A549 (cell line): ENCODE data around the gene TRAFD1. TPM values are rescaled to one million over a fixed set of nuclear protein-coding genes. Genes with fewer than 3 reads are reported as not detected.

ENCODE experiments used
- ATAC-seq, 2 experiments: fragments of 200-7000 bp in 1 of 2; fragments of >200 bp in 1 of 2; cut with Nextera tagmentation in 1 of 2; cut with Tn5 transposase in 1 of 2; 3 replicates each; pipeline versions ENCODE4 v1.8.0 to v1.9.1; 2018 to 2020; ENCODE audit warnings: mild to moderate bottlenecking in 1 of 2, moderate library complexity in 1 of 2
- CTCF ChIA-PET: fragments of 300-600 bp; sonication (Branson Sonifier 250); formaldehyde crosslinking; extraction: SDS; loops from one replicate; lab custom pipeline; 2021; ENCODE audit warnings: antibody characterized with exemption, inconsistent platforms; lab: Yijun Ruan, JAX
- POLR2A ChIA-PET: fragments of 350-600 bp; formaldehyde crosslinking; extraction: SDS; loops from one replicate; lab custom pipeline; 2021; ENCODE audit warnings: antibody characterized with exemption, inconsistent platforms; lab: Yijun Ruan, JAX
- DNase-seq, 2 experiments: peaks; one replicate each; pipeline versions ENCODE4 v3.0.0 to v3.0.0-alpha.2; 2011 to 2016; ENCODE audit warnings: low read depth in 1 of 2, low spot score in 1 of 2
- FAIRE-seq: peaks from 2 replicates; lab custom pipeline; 2011; peaks lifted over from hg19 to GRCh38; lab: Jason Lieb, UNC
- H3K27ac ChIP-seq, 2 experiments: fragments of >200 bp; sonication (Bioruptor Twin); formaldehyde crosslinking; 3 replicates each; pipeline ENCODE4 v1.5.1; 2016 to 2017
- H3K4me1 ChIP-seq: fragments of >200 bp; sonication (Bioruptor Twin); formaldehyde crosslinking; 3 replicates; pipeline ENCODE4 v1.6.1; 2016
- H3K4me2 ChIP-seq: fragments of >200 bp; sonication (Bioruptor Twin); formaldehyde crosslinking; 3 replicates; pipeline ENCODE4 v1.6.1; 2016
- H3K4me3 ChIP-seq: fragments of >200 bp; sonication (Bioruptor Twin); formaldehyde crosslinking; 3 replicates; pipeline ENCODE4 v1.5.1; 2016
- H3K9me3 ChIP-seq: fragments of >200 bp; sonication (Bioruptor Twin); formaldehyde crosslinking; 3 replicates; pipeline ENCODE4 v1.6.1; 2016
- BHLHE40 ChIP-seq: IDR thresholded peaks from 2 replicates; pipeline ENCODE4 v1.6.1; 2012; ENCODE audit warnings: low read depth, low read length, inconsistent platforms
- CHD4 ChIP-seq: fragments of 200-600 bp; sonication (generic); IDR thresholded peaks from 2 replicates; pipeline ENCODE4 v1.6.1; 2016; ENCODE audit warnings: antibody characterized with exemption, mild to moderate bottlenecking, borderline replicate concordance
- CTCF ChIP-seq: fragments of >200 bp; sonication (Bioruptor Twin); formaldehyde crosslinking; IDR thresholded peaks from 3 replicates; pipeline ENCODE4 v1.5.1; 2016
- EP300 ChIP-seq, 2 experiments: fragments of >200 bp; sonication (Bioruptor Twin); formaldehyde crosslinking; IDR thresholded peaks; 2 replicates in 1 of 2; 3 replicates in 1 of 2; pipeline ENCODE4 v1.6.1; 2016 to 2017
- FOSL2 ChIP-seq, 2 experiments: fragments of 450-650 bp in 1 of 2; fragments of >200 bp in 1 of 2; sonication (Bioruptor Twin) in 1 of 2; formaldehyde crosslinking; IDR thresholded peaks; 2 replicates each; pipeline versions ENCODE4 v1.5.0 to v1.6.1; 2016 to 2020; ENCODE audit warnings: mild to moderate bottlenecking in 1 of 2, moderate library complexity in 1 of 2
- FOXS1 ChIP-seq: fragments of 250-450 bp; sonication (Bioruptor Pico); IDR thresholded peaks from 2 replicates; pipeline ENCODE4 v1.5.0; 2020; ENCODE audit warnings: mild to moderate bottlenecking, moderate library complexity
- HDAC2 ChIP-seq: fragments of 200-600 bp; sonication (generic); IDR thresholded peaks from 2 replicates; pipeline ENCODE4 v1.6.1; 2016
- HOXA7 ChIP-seq: fragments of 250-450 bp; sonication (Bioruptor Pico); IDR thresholded peaks from 2 replicates; pipeline ENCODE4 v1.5.0; 2020; ENCODE audit warnings: mild to moderate bottlenecking, moderate library complexity
- KDM1A ChIP-seq: fragments of 200-600 bp; sonication (generic); IDR thresholded peaks from 2 replicates; pipeline ENCODE4 v1.6.1; 2016; ENCODE audit warnings: low read depth, mild to moderate bottlenecking
- MYC ChIP-seq: IDR thresholded peaks from 2 replicates; pipeline ENCODE4 v1.6.1; 2012; ENCODE audit warnings: mild to moderate bottlenecking, inconsistent platforms, low read length, improper control_type of control experiment, borderline replicate concordance
- NFE2L2 ChIP-seq: fragments of 150-350 bp; conservative IDR thresholded peaks from 2 replicates; pipeline ENCODE4 v1.6.1; 2014; ENCODE audit warnings: low read length
- NR3C1 ChIP-seq: fragments of >200 bp; sonication (Bioruptor Twin); formaldehyde crosslinking; IDR thresholded peaks from 3 replicates; pipeline ENCODE4 v1.6.1; 2017
- PHF8 ChIP-seq: fragments of 200-600 bp; sonication (generic); IDR thresholded peaks from 2 replicates; pipeline ENCODE4 v1.6.1; 2016; ENCODE audit warnings: low read depth, mild to moderate bottlenecking, antibody characterized with exemption, moderate library complexity, borderline replicate concordance
- POLR2A ChIP-seq: IDR thresholded peaks from 2 replicates; pipeline ENCODE4 v1.6.1; 2012; ENCODE audit warnings: mild to moderate bottlenecking, low read length
- RAD21 ChIP-seq, 2 experiments: fragments of >200 bp in 1 of 2; sonication (Bioruptor Twin) in 1 of 2; formaldehyde crosslinking in 1 of 2; IDR thresholded peaks in 1 of 2; conservative IDR thresholded peaks in 1 of 2; 2 replicates in 1 of 2; 3 replicates in 1 of 2; pipeline ENCODE4 v1.6.1; 2012 to 2018; ENCODE audit warnings: inconsistent platforms in 1 of 2
- RARB ChIP-seq: fragments of 250-450 bp; sonication (Bioruptor Pico); IDR thresholded peaks from 2 replicates; pipeline ENCODE4 v1.8.0; 2021; ENCODE audit warnings: mild to moderate bottlenecking, moderate library complexity
- RNF2 ChIP-seq: fragments of 200-600 bp; sonication (generic); IDR thresholded peaks from 2 replicates; pipeline ENCODE4 v1.6.1; 2016; ENCODE audit warnings: low read depth, mild to moderate bottlenecking, antibody characterized with exemption, moderate library complexity, borderline replicate concordance
- SMC3 ChIP-seq: fragments of >200 bp; sonication (Bioruptor Twin); formaldehyde crosslinking; IDR thresholded peaks from 3 replicates; pipeline ENCODE4 v1.6.1; 2018; ENCODE audit warnings: inconsistent platforms
- SREBF2 ChIP-seq: fragments of 450-650 bp; IDR thresholded peaks from 2 replicates; pipeline ENCODE4 v1.6.1; 2014; ENCODE audit warnings: mild to moderate bottlenecking, moderate library complexity
- ZFP36 ChIP-seq: fragments of 450-650 bp; IDR thresholded peaks from 2 replicates; pipeline ENCODE4 v1.6.1; 2014; ENCODE audit warnings: borderline replicate concordance; ENCODE audit not compliant: partially characterized antibody
- ZNF302 ChIP-seq: fragments of 250-450 bp; sonication (Bioruptor Pico); IDR thresholded peaks from 2 replicates; pipeline ENCODE4 v1.9.0; 2021; ENCODE audit warnings: inconsistent platforms, mild to moderate bottlenecking, moderate library complexity
- ZSCAN20 ChIP-seq: fragments of 250-450 bp; sonication (Bioruptor Pico); IDR thresholded peaks from 2 replicates; pipeline ENCODE4 v1.8.0; 2022; ENCODE audit warnings: mild to moderate bottlenecking, moderate library complexity
- WGBS: methylation state at CpG from one replicate; pipeline ENCODE4 v1.1.6; 2017; ENCODE audit errors: missing lambda C conversion rate; 5-methylcytosine and 5-hydroxymethylcytosine counted together
- polyA plus RNA-seq, 4 experiments: library from polyadenylated mRNA; depleted of rRNA in 3 of 4; stranded (reverse); fragments of >200 nt; fragmentation: RNase III in 1 of 4; extraction: RNeasy Plus Mini Kit Qiagen cat#74134 plus additional on column Dnase treatment in 1 of 4; gene quantifications; 2 replicates in 3 of 4; 3 replicates in 1 of 4; pipeline ENCODE4 v1.2.3, GENCODE V29; 2011 to 2017
- TF ChIP-seq, protein P1 (sequence below): fragments of 450-650 bp; IDR thresholded peaks from 2 replicates; pipeline ENCODE4 v1.6.1; 2014; ENCODE audit warnings: antibody characterized with exemption
- TF ChIP-seq, protein P2 (sequence below): IDR thresholded peaks from 2 replicates; pipeline ENCODE4 v1.6.1; 2012
- TF ChIP-seq, protein P3 (sequence below): fragments of 200-600 bp; sonication (generic); IDR thresholded peaks from 2 replicates; pipeline ENCODE4 v1.6.1; 2016; ENCODE audit warnings: antibody characterized with exemption, mild to moderate bottlenecking, moderate library complexity
- TF ChIP-seq, protein P4 (sequence below): IDR thresholded peaks from 2 replicates; pipeline ENCODE4 v1.6.1; 2012

The TRAFD1 gene
- polyA plus RNA-seq, 2 of the 4 experiments (the other 2 are of a cell fraction) = 23.3 to 41.1 TPM

DNA sequence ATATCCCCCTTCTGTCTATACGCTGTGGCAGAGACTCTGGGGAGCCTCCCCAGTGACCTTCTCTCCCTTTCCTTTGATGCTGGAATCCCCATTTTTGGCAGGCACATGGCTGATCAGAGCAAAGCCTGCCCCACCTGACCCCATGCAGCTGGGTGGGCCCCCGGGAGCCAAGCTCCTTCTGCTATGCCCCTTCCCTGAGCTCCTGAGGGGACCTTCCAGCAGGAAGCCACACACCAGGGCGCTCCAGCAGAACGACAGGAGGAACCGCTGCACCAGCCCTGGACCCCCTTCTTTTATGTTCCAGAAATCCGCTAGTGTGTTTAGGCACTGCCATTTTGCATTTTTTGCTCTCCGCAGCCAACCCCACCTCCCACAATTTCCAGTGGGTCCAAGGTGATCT, 44.6 kb downstream of the TRAFD1 start (continued):
- TF ChIP-seq MYC (no peak), ZSCAN20 (CRISPR knock-in tag) (no peak), FOXS1 (no peak)
- TF ChIP-seq, protein P1, sequence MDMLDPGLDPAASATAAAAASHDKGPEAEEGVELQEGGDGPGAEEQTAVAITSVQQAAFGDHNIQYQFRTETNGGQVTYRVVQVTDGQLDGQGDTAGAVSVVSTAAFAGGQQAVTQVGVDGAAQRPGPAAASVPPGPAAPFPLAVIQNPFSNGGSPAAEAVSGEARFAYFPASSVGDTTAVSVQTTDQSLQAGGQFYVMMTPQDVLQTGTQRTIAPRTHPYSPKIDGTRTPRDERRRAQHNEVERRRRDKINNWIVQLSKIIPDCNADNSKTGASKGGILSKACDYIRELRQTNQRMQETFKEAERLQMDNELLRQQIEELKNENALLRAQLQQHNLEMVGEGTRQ = no peak

GRCh38 chr12:112170376-112170775, 45.0 kb downstream of the TRAFD1 start:
- 73% methylated on average over 8 of the region's 8 CpGs for WGBS
- Histone ChIP-seq H3K4me2 (no peak overlapping the region), H3K9me3 (no peaks in the 10 kb centered on the region), H3K4me1 (no peaks in the 10 kb centered on the region), H3K27ac (no peak overlapping the region), H3K4me3 (no peak overlapping the region)
- no peak for TF ChIP-seq CHD4
- no peak for TF ChIP-seq EP300 (IDR thresholded peaks at IDR 0.05)
- no peak for TF ChIP-seq NFE2L2
- TF ChIP-seq POLR2A = no peak
- peak; percentile 51 for TF ChIP-seq SMC3
- no peak for TF ChIP-seq ZFP36
- no peak for TF ChIP-seq RARB (CRISPR knock-in tag)
- TF ChIP-seq BHLHE40 = no peak
- no peak for TF ChIP-seq FOXS1
- TF ChIP-seq RAD21 (conservative IDR thresholded peaks at IDR 0.05 in 1 of 2, IDR thresholded peaks at IDR 0.05 in 1 of 2) = peak; percentile 44 to 68
- peak; percentile 38; the same call in 2 of the 3 replicates for TF ChIP-seq CTCF
- no peak for TF ChIP-seq FOSL2 (IDR thresholded peaks at IDR 0.05)
- no peak for TF ChIP-seq FOSL2 (CRISPR knock-in tag; IDR thresholded peaks at IDR 0.05)
- no peak for TF ChIP-seq HOXA7 (CRISPR knock-in tag)
- TF ChIP-seq, protein P2, sequence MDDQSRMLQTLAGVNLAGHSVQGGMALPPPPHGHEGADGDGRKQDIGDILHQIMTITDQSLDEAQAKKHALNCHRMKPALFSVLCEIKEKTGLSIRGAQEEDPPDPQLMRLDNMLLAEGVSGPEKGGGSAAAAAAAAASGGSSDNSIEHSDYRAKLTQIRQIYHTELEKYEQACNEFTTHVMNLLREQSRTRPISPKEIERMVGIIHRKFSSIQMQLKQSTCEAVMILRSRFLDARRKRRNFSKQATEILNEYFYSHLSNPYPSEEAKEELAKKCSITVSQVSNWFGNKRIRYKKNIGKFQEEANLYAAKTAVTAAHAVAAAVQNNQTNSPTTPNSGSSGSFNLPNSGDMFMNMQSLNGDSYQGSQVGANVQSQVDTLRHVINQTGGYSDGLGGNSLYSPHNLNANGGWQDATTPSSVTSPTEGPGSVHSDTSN = no peak
- TF ChIP-seq ZNF302 = no peak
- peak; percentile 30 to 49 for DNase-seq
- CTCF ChIA-PET = interaction anchor here (0.6 to 1.0 kb wide), 2 partner anchors 49 to 488 kb away, joined by 4 read pairs; no protein-coding TSS in a partner anchor
- peak; percentile 58 to 79; a peak in 5 of 6 replicates for ATAC-seq
- POLR2A ChIA-PET = no interaction called here
- no peak for FAIRE-seq

GRCh38 chr12:112170971-112171596, 45.7 kb downstream of the TRAFD1 start:
- no peaks in the 10 kb centered on the region for H3K9me3 ChIP-seq
- WGBS = 87% methylated on average over 16 of the region's 17 CpGs
- ATAC-seq (no peak), FAIRE-seq (no peak), DNase-seq (no peak)
- H3K4me3 ChIP-seq = no peak overlapping the region
- no peak overlapping the region for H3K27ac ChIP-seq
- CTCF ChIA-PET = interaction anchor here (0.6 to 2.1 kb wide), 3 partner anchors 27 to 489 kb away, joined by 4 to 7 read pairs (median 4); no protein-coding TSS in a partner anchor
- POLR2A ChIA-PET = no interaction called here
- no peaks in the 10 kb centered on the region for H3K4me1 ChIP-seq
- H3K4me2 ChIP-seq = no peak overlapping the region
- no peak for TF ChIP-seq EP300 (IDR thresholded peaks at IDR 0.05)
- TF ChIP-seq, protein P3, sequence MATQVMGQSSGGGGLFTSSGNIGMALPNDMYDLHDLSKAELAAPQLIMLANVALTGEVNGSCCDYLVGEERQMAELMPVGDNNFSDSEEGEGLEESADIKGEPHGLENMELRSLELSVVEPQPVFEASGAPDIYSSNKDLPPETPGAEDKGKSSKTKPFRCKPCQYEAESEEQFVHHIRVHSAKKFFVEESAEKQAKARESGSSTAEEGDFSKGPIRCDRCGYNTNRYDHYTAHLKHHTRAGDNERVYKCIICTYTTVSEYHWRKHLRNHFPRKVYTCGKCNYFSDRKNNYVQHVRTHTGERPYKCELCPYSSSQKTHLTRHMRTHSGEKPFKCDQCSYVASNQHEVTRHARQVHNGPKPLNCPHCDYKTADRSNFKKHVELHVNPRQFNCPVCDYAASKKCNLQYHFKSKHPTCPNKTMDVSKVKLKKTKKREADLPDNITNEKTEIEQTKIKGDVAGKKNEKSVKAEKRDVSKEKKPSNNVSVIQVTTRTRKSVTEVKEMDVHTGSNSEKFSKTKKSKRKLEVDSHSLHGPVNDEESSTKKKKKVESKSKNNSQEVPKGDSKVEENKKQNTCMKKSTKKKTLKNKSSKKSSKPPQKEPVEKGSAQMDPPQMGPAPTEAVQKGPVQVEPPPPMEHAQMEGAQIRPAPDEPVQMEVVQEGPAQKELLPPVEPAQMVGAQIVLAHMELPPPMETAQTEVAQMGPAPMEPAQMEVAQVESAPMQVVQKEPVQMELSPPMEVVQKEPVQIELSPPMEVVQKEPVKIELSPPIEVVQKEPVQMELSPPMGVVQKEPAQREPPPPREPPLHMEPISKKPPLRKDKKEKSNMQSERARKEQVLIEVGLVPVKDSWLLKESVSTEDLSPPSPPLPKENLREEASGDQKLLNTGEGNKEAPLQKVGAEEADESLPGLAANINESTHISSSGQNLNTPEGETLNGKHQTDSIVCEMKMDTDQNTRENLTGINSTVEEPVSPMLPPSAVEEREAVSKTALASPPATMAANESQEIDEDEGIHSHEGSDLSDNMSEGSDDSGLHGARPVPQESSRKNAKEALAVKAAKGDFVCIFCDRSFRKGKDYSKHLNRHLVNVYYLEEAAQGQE = no peak
- TF ChIP-seq HOXA7 (CRISPR knock-in tag) = no peak
- no peak for TF ChIP-seq SREBF2
- TF ChIP-seq NR3C1 = no peak
- TF ChIP-seq HDAC2 = no peak
- no peak for TF ChIP-seq FOSL2 (IDR thresholded peaks at IDR 0.05)
- TF ChIP-seq FOSL2 (CRISPR knock-in tag; IDR thresholded peaks at IDR 0.05) = no peak
- no peak for TF ChIP-seq PHF8
- TF ChIP-seq, protein P4, sequence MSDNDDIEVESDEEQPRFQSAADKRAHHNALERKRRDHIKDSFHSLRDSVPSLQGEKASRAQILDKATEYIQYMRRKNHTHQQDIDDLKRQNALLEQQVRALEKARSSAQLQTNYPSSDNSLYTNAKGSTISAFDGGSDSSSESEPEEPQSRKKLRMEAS = no peak
- no peak for TF ChIP-seq MYC
- TF ChIP-seq, protein P1 = no peak
- no peak for TF ChIP-seq KDM1A
- no peak for TF ChIP-seq RNF2
